ENCODE data around the gene SGF29. TPM values are rescaled to one million over a fixed set of nuclear protein-coding genes. Genes with fewer than 3 reads are reported as not detected.
"Not testable (repeated sequence)": the region's sequence is repeated elsewhere in the genome, so short reads cannot be mapped to it uniquely, and the experiment has no call there.

SGF29 gene
- total RNA-seq, 1 donor from 2014 or later: 9.7 TPM

GRCh38 chr16:28532940-28533647 is 20.6 kb upstream of the SGF29 start:
- DNase-seq: no peak

GRCh38 chr16:28534542-28535373 is 19.0 kb upstream of the SGF29 start:
- DNase-seq: no peak

- peak; percentile 69 for DNase-seq
Observed at GRCh38 chr16:28537076-28537475, 16.6 kb upstream of the SGF29 start.

GRCh38 chr16:28537964-28538732 is 15.6 kb upstream of the SGF29 start:
- no peak for DNase-seq

GRCh38 chr16:28538733-28539596 is 14.8 kb upstream of the SGF29 start, which contains the start of gene NUPR1:
Gene NUPR1, minus strand, starts transcription at chr16:28538974. Its CDS starts 67 bp downstream, at chr16:28538907.
- DNase-seq: peak; percentile 94

GRCh38 chr16:28540346-28540745 is 13.4 kb upstream of the SGF29 start:
- DNase-seq: no peak

GRCh38 chr16:28542646-28543045 is 11.1 kb upstream of the SGF29 start:
- DNase-seq: no peak

- DNase-seq: peak; percentile 22
Observed at GRCh38 chr16:28543072-28543471, 10.6 kb upstream of the SGF29 start.

- no peak for DNase-seq
Observed at GRCh38 chr16:28544998-28545397, 8.7 kb upstream of the SGF29 start.

- DNase-seq: not testable (repeated sequence)
Observed at GRCh38 chr16:28545964-28546363, 7.8 kb upstream of the SGF29 start.

GRCh38 chr16:28546626-28547025 is 7.1 kb upstream of the SGF29 start:
- no peak for DNase-seq

- DNase-seq: no peak
Observed at GRCh38 chr16:28548306-28548802, 5.4 kb upstream of the SGF29 start.

- DNase-seq: peak; percentile 20
Observed at GRCh38 chr16:28549301-28549899, 4.3 kb upstream of the SGF29 start.

- no peak for DNase-seq
Observed at GRCh38 chr16:28554634-28555423, 1.1 kb downstream of the SGF29 start.

GRCh38 chr16:28555561-28555960 is 1.8 kb downstream of the SGF29 start:
- DNase-seq: no peak

- DNase-seq: no peak
Observed at GRCh38 chr16:28556914-28557320, 3.2 kb downstream of the SGF29 start.

GRCh38 chr16:28558456-28558855 is 4.7 kb downstream of the SGF29 start:
- DNase-seq: no peak

- DNase-seq: no peak
Observed at GRCh38 chr16:28561557-28562187, 8.0 kb downstream of the SGF29 start.

- no peak for DNase-seq
Observed at GRCh38 chr16:28562199-28562598, 8.5 kb downstream of the SGF29 start.

GRCh38 chr16:28563218-28563617 is 9.5 kb downstream of the SGF29 start:
- no peak for DNase-seq
